Measurements from ENCODE around the gene SAMM50.
A peak's percentile ranks its signal among the peaks of the same experiment; 100 is the strongest.

SAMM50 gene

DNA sequence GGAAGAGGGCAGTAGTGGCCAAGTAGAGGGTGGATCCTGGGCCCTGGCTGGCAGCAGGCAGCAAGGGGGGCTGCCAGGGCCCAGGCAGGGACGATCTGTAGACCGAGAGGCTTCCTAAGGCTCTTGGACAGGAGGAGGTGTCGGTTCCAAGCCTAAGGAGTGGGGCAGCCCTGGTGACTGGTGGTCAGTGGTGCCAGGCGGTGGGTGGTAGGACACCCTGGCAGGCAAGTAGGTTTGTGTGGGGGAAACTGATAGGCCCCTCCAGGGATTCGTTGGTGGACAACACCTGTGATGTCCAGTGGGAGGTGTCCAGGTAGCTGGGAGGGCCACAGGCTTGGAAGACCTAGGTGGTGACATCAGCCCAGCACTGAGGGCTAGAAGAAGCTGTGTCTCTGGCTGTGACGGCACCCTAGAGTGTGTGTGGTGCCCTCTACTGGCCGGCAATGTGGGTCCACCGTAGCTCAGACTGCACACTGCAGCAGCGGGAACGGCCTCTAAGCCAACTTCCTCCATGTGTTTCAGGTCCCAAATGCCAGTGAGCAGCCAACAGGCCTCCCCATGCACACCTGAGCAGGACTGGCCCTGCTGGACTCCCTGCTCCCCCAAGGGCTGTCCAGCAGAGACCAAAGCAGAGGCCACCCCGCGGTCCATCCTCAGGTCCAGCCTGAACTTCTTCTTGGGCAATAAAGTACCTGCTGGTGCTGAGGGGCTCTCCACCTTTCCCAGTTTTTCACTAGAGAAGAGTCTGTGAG is 9.4 kb upstream of the SAMM50 start:
- DNase-seq (ENCODE audit: low read depth) = peak; percentile 65

GRCh38 chr22:43946384-43946667 is 8.9 kb upstream of the SAMM50 start:
- DNase-seq (ENCODE audit: low read depth) = no peak

GRCh38 chr22:43948836-43949406 is 6.3 kb upstream of the SAMM50 start:
- DNase-seq (ENCODE audit: low read depth) = no peak

DNA sequence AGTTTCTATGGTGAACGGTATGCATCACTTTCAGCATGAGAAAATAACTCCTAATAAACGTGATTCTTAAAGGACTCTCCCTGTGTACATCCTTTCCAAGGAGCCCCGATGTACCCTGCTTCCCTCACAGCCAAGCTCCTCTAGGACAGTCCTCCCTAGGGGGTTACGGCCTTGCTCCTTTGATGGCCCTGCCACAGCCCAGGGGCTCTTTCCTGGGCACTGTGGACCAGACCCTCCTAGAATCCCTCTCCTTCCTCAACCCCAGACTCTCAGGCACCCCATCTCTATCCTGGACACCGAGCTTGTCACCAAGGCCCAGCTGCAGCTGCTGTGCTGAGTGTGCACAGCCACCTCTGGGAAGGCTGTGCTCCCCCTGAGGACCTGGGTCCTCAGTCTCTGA is 3.9 kb upstream of the SAMM50 start:
- no peak for DNase-seq (ENCODE audit: low read depth)

DNA sequence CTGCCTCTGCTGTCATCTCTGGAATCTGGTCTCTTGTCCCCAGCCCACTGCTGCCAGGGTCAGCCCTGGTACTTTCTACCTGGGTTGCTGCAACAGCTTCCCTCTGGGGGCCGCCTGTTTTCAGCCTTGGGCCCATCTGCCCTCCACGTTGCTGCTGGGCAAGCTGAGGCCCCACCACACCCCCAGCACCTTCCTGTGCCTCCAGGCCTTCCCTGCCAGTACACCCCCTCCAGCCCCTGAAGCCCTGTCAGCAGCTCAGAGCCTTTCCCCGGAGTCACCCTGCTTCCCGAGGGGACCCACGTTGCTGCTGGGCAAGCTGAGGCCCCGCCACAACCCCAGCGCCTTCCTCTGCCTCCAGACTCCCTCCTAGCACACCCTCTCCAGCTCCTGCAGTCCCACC is 3.3 kb upstream of the SAMM50 start:
- DNase-seq (ENCODE audit: low read depth) = no peak

- DNase-seq (ENCODE audit: low read depth) = no peak
Observed at GRCh38 chr22:43953988-43954785, 1.1 kb upstream of the SAMM50 start.

- no peak for DNase-seq (ENCODE audit: low read depth)
Observed at GRCh38 chr22:43955883-43956782, 891 bp downstream of the SAMM50 start.

- DNase-seq (ENCODE audit: low read depth) = no peak
Observed at GRCh38 chr22:43956805-43957463, 1.7 kb downstream of the SAMM50 start.

GRCh38 chr22:43957871-43958270 is 2.6 kb downstream of the SAMM50 start:
- DNase-seq (ENCODE audit: low read depth) = no peak

- DNase-seq (ENCODE audit: low read depth) = no peak
Observed at GRCh38 chr22:43964314-43964857, 9.1 kb downstream of the SAMM50 start.

- DNase-seq (ENCODE audit: low read depth) = no peak
Observed at GRCh38 chr22:43967069-43967468, 11.8 kb downstream of the SAMM50 start.

GRCh38 chr22:43968614-43969013 is 13.4 kb downstream of the SAMM50 start:
- DNase-seq (ENCODE audit: low read depth) = no peak

GRCh38 chr22:43969021-43969878 is 14.0 kb downstream of the SAMM50 start:
- DNase-seq (ENCODE audit: low read depth) = no peak

GRCh38 chr22:43969989-43970755 is 14.9 kb downstream of the SAMM50 start:
- no peak for DNase-seq (ENCODE audit: low read depth)

DNA sequence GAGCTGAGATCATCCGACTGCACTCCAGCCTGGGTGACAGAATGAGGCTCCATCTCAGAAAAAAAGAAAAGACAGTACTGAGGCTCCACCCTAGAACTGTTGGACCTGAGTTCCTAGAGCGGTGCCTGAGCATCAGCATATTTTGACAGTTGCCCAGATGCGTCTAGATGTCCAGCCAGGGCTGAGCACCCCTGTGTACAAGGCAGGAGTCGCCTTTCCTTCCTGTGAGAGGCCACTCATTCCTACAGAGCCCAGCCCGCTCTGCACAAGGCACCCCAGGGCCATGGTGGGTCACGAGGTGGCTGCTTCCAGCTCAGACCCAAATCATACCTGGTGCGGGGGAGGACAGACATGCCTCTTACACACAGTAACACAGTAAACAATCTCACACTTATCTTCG is 15.9 kb downstream of the SAMM50 start:
- no peak for DNase-seq (ENCODE audit: low read depth)

DNA sequence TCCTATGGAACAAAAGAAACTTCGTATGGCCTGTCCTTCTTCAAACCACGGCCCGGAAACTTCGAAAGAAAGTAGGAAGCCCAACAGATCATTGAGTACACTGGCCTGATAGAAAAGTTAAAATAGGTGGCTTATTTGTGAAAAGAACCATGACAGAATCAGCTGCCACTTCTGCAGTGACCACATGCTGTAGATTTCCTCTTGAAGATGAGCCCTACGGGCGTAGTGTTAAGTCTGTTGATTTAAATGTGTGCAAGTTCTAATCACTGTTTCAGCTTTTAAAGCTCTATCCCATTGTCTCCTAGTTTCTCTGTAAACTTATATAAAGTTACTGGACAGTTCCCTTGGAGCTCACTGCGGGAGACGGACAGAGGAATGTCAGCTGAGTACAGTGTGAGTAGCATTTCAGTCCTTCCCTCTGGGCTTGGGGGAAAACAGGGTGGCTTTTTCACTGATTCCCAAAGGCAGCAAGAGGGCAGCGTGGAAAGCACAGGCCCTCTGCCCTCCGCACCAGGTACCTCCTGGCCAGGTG is 17.8 kb downstream of the SAMM50 start:
- DNase-seq (ENCODE audit: low read depth) = no peak

DNA sequence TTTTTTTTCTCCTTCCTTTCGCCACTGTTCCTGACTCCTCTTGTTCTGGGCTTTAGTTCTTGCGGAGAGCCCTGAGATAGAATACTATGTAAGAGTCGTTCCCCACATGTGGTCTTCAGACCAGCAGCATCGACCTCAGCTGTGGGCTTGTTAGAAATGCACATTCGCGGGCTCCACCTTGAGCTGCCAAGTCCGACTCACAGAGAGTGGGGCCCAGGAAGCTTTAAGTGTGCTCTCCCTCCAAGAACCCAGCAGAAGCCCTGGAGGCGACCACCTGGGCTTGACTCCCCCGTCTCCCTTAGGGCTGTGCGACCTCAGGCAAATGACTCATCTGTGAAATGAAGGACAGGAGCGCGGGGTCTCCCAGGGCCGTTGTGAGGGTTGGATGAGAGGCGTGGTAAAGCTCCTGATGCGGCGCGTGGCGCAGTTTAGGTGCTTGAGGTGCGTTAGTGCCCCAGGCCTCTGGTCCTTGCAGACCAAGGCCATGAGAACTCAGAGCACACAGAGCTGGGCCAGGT is 18.8 kb downstream of the SAMM50 start:
- no peak for DNase-seq (ENCODE audit: low read depth)

GRCh38 chr22:43975041-43975440 is 19.8 kb downstream of the SAMM50 start:
- no peak for DNase-seq (ENCODE audit: low read depth)
